GM12891 (cell line): ENCODE data around the gene TMEM121.

ENCODE experiments used
- PAX5 ChIP-seq: IDR thresholded peaks from 2 replicates; pipeline ENCODE4 v1.6.1; 2011; ENCODE audit warnings: low read length, moderate library complexity, mild to moderate bottlenecking; ENCODE audit not compliant: insufficient read depth, severe bottlenecking
- POLR2A ChIP-seq: IDR thresholded peaks from 2 replicates; pipeline ENCODE4 v1.6.1; 2011; ENCODE audit warnings: low read depth, low read length, control low read depth
- TAF1 ChIP-seq: IDR thresholded peaks from 2 replicates; pipeline ENCODE4 v1.6.1; 2011; ENCODE audit warnings: low read depth, low read length, control low read depth

GRCh38 chr14:105479431-105480158 lies 46.8 kb upstream of the TMEM121 start:
- TF ChIP-seq POLR2A = no peak
- no peak for TF ChIP-seq TAF1
- no peak for TF ChIP-seq PAX5
